ENCODE results near the gene KRTAP19-8.

DNA sequence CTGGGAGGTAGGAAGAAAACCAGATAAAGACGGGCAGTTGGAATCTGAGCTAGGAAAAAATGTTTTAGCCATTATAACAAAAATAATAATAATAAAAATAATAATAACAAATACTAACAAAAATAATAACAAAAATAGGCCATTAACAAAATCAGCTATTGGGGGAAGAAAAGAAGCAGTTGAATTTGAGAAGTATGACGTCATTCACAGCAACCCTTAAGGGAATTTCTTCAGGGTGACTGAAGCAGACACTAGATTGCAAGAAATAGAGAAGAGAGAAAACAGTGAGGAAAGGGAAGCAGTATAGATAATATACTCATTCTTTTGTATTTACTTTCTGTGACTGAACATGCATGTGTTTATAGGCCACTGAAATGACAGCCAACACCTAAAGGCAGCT lies 20.0 kb downstream of the KRTAP19-8 start:
- no peak for TF ChIP-seq POLR2AphosphoS5 (IDR thresholded peaks at IDR 0.05; ENCODE audit: borderline replicate concordance, low read depth, low read length)
- TF ChIP-seq EZH2 (IDR thresholded peaks at IDR 0.05): no peak
- no peak for TF ChIP-seq FOXP2 (optimal IDR thresholded peaks at IDR 0.05; ENCODE audit: control extremely low read depth, extremely low read length, insufficient read depth)
